HG02798 (cell line): ENCODE results near the gene F3.

Experiments used
- ATAC-seq: cut with Tn5 transposase; IDR thresholded peaks from one replicate; pipeline ENCODE4 v1.9.1; 2021; ENCODE audit warnings: mild to moderate bottlenecking; ENCODE audit not compliant: unreplicated experiment, poor library complexity

The F3 gene

DNA sequence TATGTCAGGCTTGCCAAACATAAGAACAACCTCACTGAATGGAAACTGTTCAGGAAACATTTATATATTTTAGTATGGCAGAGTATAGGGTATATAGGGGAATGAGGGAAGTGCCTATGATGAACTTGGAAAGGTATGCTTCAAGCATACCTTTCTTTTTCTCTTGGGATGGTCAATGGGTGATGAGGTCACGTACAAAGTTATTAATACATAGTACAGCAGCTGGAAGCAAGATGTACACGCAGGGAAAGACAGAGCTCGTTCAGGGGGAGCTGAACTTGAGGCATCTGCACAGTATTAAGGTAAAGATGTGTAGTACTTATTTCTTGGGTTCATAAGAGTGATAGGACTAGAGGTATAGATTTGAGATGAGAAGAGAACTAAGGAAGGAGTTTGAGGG lies 61.9 kb downstream of the F3 start:
- ATAC-seq, result no peak
